Measurements from ENCODE around the gene MICALL2.

MICALL2 gene

GRCh38 chr7:1466524-1467271 is 7.4 kb upstream of the MICALL2 start:
- no peak for DNase-seq

GRCh38 chr7:1464694-1465093 is 5.4 kb upstream of the MICALL2 start:
- no peak for DNase-seq

- DNase-seq = no peak
Observed at GRCh38 chr7:1463676-1464223, 4.5 kb upstream of the MICALL2 start.

- no peak for DNase-seq
Observed at GRCh38 chr7:1461646-1462375, 2.5 kb upstream of the MICALL2 start.

- no peak for DNase-seq
Observed at GRCh38 chr7:1460821-1461645, 1.8 kb upstream of the MICALL2 start.

- no peak for DNase-seq
Observed at GRCh38 chr7:1459920-1460820, 900 bp upstream of the MICALL2 start.

GRCh38 chr7:1459512-1459892 is 232 bp upstream of the MICALL2 start:
- DNase-seq = peak; percentile 81

GRCh38 chr7:1457949-1458682 is 1.2 kb downstream of the MICALL2 start:
- no peak for DNase-seq

- no peak for DNase-seq
Observed at GRCh38 chr7:1457059-1457948, 2.0 kb downstream of the MICALL2 start.

- DNase-seq = no peak
Observed at GRCh38 chr7:1455955-1456354, 3.3 kb downstream of the MICALL2 start.

GRCh38 chr7:1455241-1455939 is 3.9 kb downstream of the MICALL2 start:
- DNase-seq = peak; percentile 81

GRCh38 chr7:1454542-1454941 is 4.7 kb downstream of the MICALL2 start:
- no peak for DNase-seq

- no peak for DNase-seq
Observed at GRCh38 chr7:1452205-1452604, 7.1 kb downstream of the MICALL2 start.

GRCh38 chr7:1450987-1451386 is 8.3 kb downstream of the MICALL2 start:
- DNase-seq = no peak

GRCh38 chr7:1450431-1450830 is 8.8 kb downstream of the MICALL2 start:
- no peak for DNase-seq

- DNase-seq = no peak
Observed at GRCh38 chr7:1449951-1450350, 9.3 kb downstream of the MICALL2 start.

- no peak for DNase-seq
Observed at GRCh38 chr7:1449501-1449900, 9.8 kb downstream of the MICALL2 start.

- DNase-seq = no peak
Observed at GRCh38 chr7:1448958-1449357, 10.3 kb downstream of the MICALL2 start.

GRCh38 chr7:1447551-1448244 is 11.6 kb downstream of the MICALL2 start:
- DNase-seq = no peak

All from NCI-H2029 treated with DMSO at 0.1 percent for 48 hours (cell line).